Smooth muscle cell (in vitro differentiated cells): Measurements from ENCODE around the gene ULBP2. TPM values are rescaled to one million over a fixed set of nuclear protein-coding genes. Genes with fewer than 3 reads are reported as not detected.

Source experiments
- DNase-seq: peaks from one replicate; lab custom pipeline; 2025; ENCODE audit not compliant: unreplicated experiment; lab: John Stamatoyannopoulos, UW
- H2AFZ ChIP-seq: fragments of 200-600 bp; sonication (generic); 2 replicates; pipeline ENCODE4 v1.6.0; 2016; ENCODE audit warnings: antibody characterized with exemption, low read depth, mild to moderate bottlenecking
- H3F3A ChIP-seq: fragments of 200-600 bp; sonication (generic); 2 replicates; pipeline ENCODE4 v1.6.0; 2017; ENCODE audit warnings: antibody characterized with exemption, low read depth
- H3K27ac ChIP-seq: fragments of 200-600 bp; sonication (generic); 2 replicates; pipeline ENCODE4 v1.5.1; 2016; ENCODE audit warnings: low read depth, mild to moderate bottlenecking
- H3K27me3 ChIP-seq: fragments of 200-600 bp; sonication (generic); 2 replicates; pipeline ENCODE4 v1.6.1; 2016; ENCODE audit warnings: low read depth, mild to moderate bottlenecking
- H3K36me3 ChIP-seq: fragments of 200-600 bp; sonication (generic); 2 replicates; pipeline ENCODE4 v1.5.1; 2016; ENCODE audit warnings: low read depth
- H3K4me1 ChIP-seq: fragments of 200-600 bp; sonication (generic); 2 replicates; pipeline ENCODE4 v1.5.1; 2016; ENCODE audit warnings: low read depth
- H3K4me2 ChIP-seq: fragments of 200-600 bp; sonication (generic); 2 replicates; pipeline ENCODE4 v1.6.0; 2016; ENCODE audit warnings: mild to moderate bottlenecking
- H3K4me3 ChIP-seq: fragments of 200-600 bp; sonication (generic); 2 replicates; pipeline ENCODE4 v1.5.1; 2016; ENCODE audit warnings: mild to moderate bottlenecking
- H3K79me2 ChIP-seq: fragments of 200-600 bp; sonication (generic); 2 replicates; pipeline ENCODE4 v1.6.0; 2016; ENCODE audit warnings: low read depth, mild to moderate bottlenecking
- H3K9ac ChIP-seq: fragments of 200-600 bp; sonication (generic); 2 replicates; pipeline ENCODE4 v1.6.0; 2016; ENCODE audit warnings: low read depth
- H3K9me3 ChIP-seq: fragments of 200-600 bp; sonication (generic); replicated peaks from 2 replicates; pipeline ENCODE4 v1.5.1; 2016; ENCODE audit warnings: low read depth
- H4K20me1 ChIP-seq: fragments of 200-600 bp; sonication (generic); 2 replicates; pipeline ENCODE4 v1.6.0; 2016; ENCODE audit warnings: low read depth
- CTCF ChIP-seq: fragments of 200-600 bp; sonication (generic); IDR thresholded peaks from 2 replicates; pipeline ENCODE4 v1.5.1; 2017; ENCODE audit warnings: borderline replicate concordance, mild to moderate bottlenecking, antibody characterized with exemption; ENCODE audit not compliant: insufficient read depth, poor library complexity, severe bottlenecking
- WGBS: methylation state at CpG from one replicate; pipeline ENCODE4 v1.1.7; 2016; ENCODE audit warnings: low lambda C conversion rate; 5-methylcytosine and 5-hydroxymethylcytosine counted together
- polyA plus RNA-seq: library from polyadenylated mRNA; unstranded; fragments of >200 nt; fragmentation: Nextera tagmentation; extraction: Ambion mirVana; gene quantifications from 2 replicates; pipeline ENCODE4 v1.2.1, GENCODE V29; 2016
- total RNA-seq: library from RNA; depleted of rRNA; stranded (reverse); fragments of >200 nt; gene quantifications from 2 replicates; pipeline ENCODE4 v1.2.3, GENCODE V29; 2014

The ULBP2 gene
- total and polyA plus RNA-seq, 2 experiments from 2014 or later, result 8.8 to 11.7 TPM

GRCh38 chr6:149991838-149992237 is 50.0 kb downstream of the ULBP2 start:
- Histone ChIP-seq H3F3A (no peaks in the 10 kb centered on the region), H3K79me2 (no peaks in the 10 kb centered on the region), H3K4me3 (no peak overlapping the region), H2AFZ (no peak overlapping the region), H3K36me3 (no peaks in the 10 kb centered on the region), H3K9me3 (no peaks in the 10 kb centered on the region), H3K27me3 (peaks cover 100% of the 10 kb centered on the region), H3K27ac (no peak overlapping the region), H3K4me2 (no peak overlapping the region), H4K20me1 (no peaks in the 10 kb centered on the region), H3K4me1 (peaks cover 11% of the 10 kb centered on the region), H3K9ac (no peak overlapping the region)
- TF ChIP-seq CTCF, result no peak
- no peak for DNase-seq
- 50% methylated on average over 4 of the region's 4 CpGs for WGBS

GRCh38 chr6:149995235-149995750 is 53.5 kb downstream of the ULBP2 start:
- H3K4me3 ChIP-seq, result no peak overlapping the region
- no peak overlapping the region for H3K9ac ChIP-seq
- WGBS, result 77% methylated on average over 6 of the region's 6 CpGs
- H3K4me1 ChIP-seq, result peaks cover 8% of the 10 kb centered on the region
- H3K27ac ChIP-seq, result no peak overlapping the region
- H3K4me2 ChIP-seq, result no peak overlapping the region
- no peaks in the 10 kb centered on the region for H3K36me3 ChIP-seq
- H4K20me1 ChIP-seq, result no peaks in the 10 kb centered on the region
- no peaks in the 10 kb centered on the region for H3F3A ChIP-seq
- no peak for DNase-seq
- H2AFZ ChIP-seq, result no peak overlapping the region
- no peaks in the 10 kb centered on the region for H3K79me2 ChIP-seq
- no peak for TF ChIP-seq CTCF
- H3K9me3 ChIP-seq, result no peaks in the 10 kb centered on the region
- H3K27me3 ChIP-seq, result peaks cover 93% of the 10 kb centered on the region

- WGBS, result 52% methylated on average over 7 of the region's 7 CpGs
- Histone ChIP-seq H3K36me3 (no peaks in the 10 kb centered on the region), H3K27ac (no peak overlapping the region), H3K4me3 (no peak overlapping the region), H3F3A (no peaks in the 10 kb centered on the region), H3K4me2 (no peak overlapping the region), H3K9ac (no peak overlapping the region), H4K20me1 (no peaks in the 10 kb centered on the region), H3K79me2 (no peaks in the 10 kb centered on the region), H3K27me3 (peaks cover 86% of the 10 kb centered on the region), H2AFZ (no peak overlapping the region), H3K4me1 (peaks cover 3% of the 10 kb centered on the region), H3K9me3 (no peaks in the 10 kb centered on the region)
- no peak for DNase-seq
- TF ChIP-seq CTCF, result no peak
These were observed 54.2 kb downstream of the ULBP2 start for GRCh38 chr6:149995971-149996370.

Other genes with a start within 250 kb of the ULBP2 start
- gene LATS1, start 223.9 kb upstream of the ULBP2 start, total RNA-seq, result 28.3 and 32.0 TPM in 2 replicates
- 8.5 and 10.0 TPM in 2 replicates for gene LATS1, start 223.9 kb upstream of the ULBP2 start, polyA plus RNA-seq
- gene NUP43, start 195.5 kb upstream of the ULBP2 start, total RNA-seq, result 33.8 and 39.0 TPM in 2 replicates
- gene NUP43, start 195.5 kb upstream of the ULBP2 start, polyA plus RNA-seq, result 5.9 and 8.3 TPM in 2 replicates
- 96.9 and 97.9 TPM in 2 replicates for gene PCMT1, start 192.3 kb upstream of the ULBP2 start, total RNA-seq
- gene PCMT1, start 192.3 kb upstream of the ULBP2 start, polyA plus RNA-seq, result 133 and 139 TPM in 2 replicates
- gene LRP11, start 77.7 kb upstream of the ULBP2 start, total RNA-seq, result 69.5 and 85.5 TPM in 2 replicates
- 62.0 and 75.3 TPM in 2 replicates for gene LRP11, start 77.7 kb upstream of the ULBP2 start, polyA plus RNA-seq
- not detected in 2 replicates for gene RAET1E, start 43.9 kb upstream of the ULBP2 start, total RNA-seq
- not detected in 2 replicates for gene RAET1E, start 43.9 kb upstream of the ULBP2 start, polyA plus RNA-seq
- gene RAET1G, start 18.9 kb upstream of the ULBP2 start, total RNA-seq, result 0.31 and 2.4 TPM in 2 replicates
- gene RAET1G, start 18.9 kb upstream of the ULBP2 start, polyA plus RNA-seq, result 0.84 and 1.7 TPM in 2 replicates
- gene ULBP1, start 21.9 kb downstream of the ULBP2 start, total RNA-seq, result 0.72 and 1.5 TPM in 2 replicates
- 1.5 and 1.7 TPM in 2 replicates for gene ULBP1, start 21.9 kb downstream of the ULBP2 start, polyA plus RNA-seq
- gene RAET1L, start 83.5 kb downstream of the ULBP2 start, total RNA-seq, result 1.4 and 3.6 TPM in 2 replicates
- gene RAET1L, start 83.5 kb downstream of the ULBP2 start, polyA plus RNA-seq, result 0.23 and 0.85 TPM in 2 replicates
- 6.0 and 11.7 TPM in 2 replicates for gene ULBP3, start 127.1 kb downstream of the ULBP2 start, total RNA-seq
- gene ULBP3, start 127.1 kb downstream of the ULBP2 start, polyA plus RNA-seq, result 2.4 and 3.4 TPM in 2 replicates
- 7.1 and 7.9 TPM in 2 replicates for gene PPP1R14C, start 201.0 kb downstream of the ULBP2 start, total RNA-seq
- 2.6 and 11.1 TPM in 2 replicates for gene PPP1R14C, start 201.0 kb downstream of the ULBP2 start, polyA plus RNA-seq